A673 (cell line): ENCODE results near the gene PHF24. TPM values are rescaled to one million over a fixed set of nuclear protein-coding genes. Genes with fewer than 3 reads are reported as not detected.

ENCODE experiments used
- BruUV-seq: library from RNA; stranded (reverse); fragments of 400-500 nt; replicated peaks from 2 replicates; lab custom pipeline; 2021; lab: Mats Ljungman, UMichigan
- CTCF ChIA-PET: fragments of 300-600 bp; sonication (Branson Sonifier 250); formaldehyde crosslinking; loops from one replicate; lab custom pipeline; 2022; ENCODE audit warnings: antibody characterized with exemption; lab: Charles Lee
- POLR2A ChIA-PET: fragments of 300-600 bp; sonication (Branson Sonifier 250); formaldehyde crosslinking; loops from one replicate; lab custom pipeline; 2022; ENCODE audit warnings: antibody characterized with exemption; ENCODE audit not compliant: low non-redundant PET; lab: Charles Lee
- DNase-seq: peaks from one replicate; pipeline ENCODE4 v3.0.0-alpha.2; 2015; ENCODE audit warnings: low spot score
- H3K27ac ChIP-seq: fragments of 200-600 bp; sonication (generic); 2 replicates; pipeline ENCODE4 v1.5.1; 2016; ENCODE audit warnings: mixed run types, low read depth, mild to moderate bottlenecking, mixed read lengths, antibody characterized with exemption, low read length; ENCODE audit not compliant: poor library complexity, severe bottlenecking
- H3K27me3 ChIP-seq: fragments of 200-600 bp; sonication (generic); replicated peaks from 2 replicates; pipeline ENCODE4 v1.6.1; 2017; ENCODE audit warnings: mixed run types, low read depth, mild to moderate bottlenecking, mixed read lengths, antibody characterized with exemption, low read length; ENCODE audit not compliant: insufficient read depth, poor library complexity
- H3K36me3 ChIP-seq: fragments of 200-600 bp; sonication (generic); 2 replicates; pipeline ENCODE4 v1.6.1; 2016; ENCODE audit warnings: mixed run types, mild to moderate bottlenecking, mixed read lengths, antibody characterized with exemption, low read length; ENCODE audit not compliant: insufficient read depth, poor library complexity, severe bottlenecking
- H3K4me1 ChIP-seq: fragments of 200-600 bp; sonication (generic); 2 replicates; pipeline ENCODE4 v1.6.1; 2017; ENCODE audit warnings: mixed run types, mild to moderate bottlenecking, mixed read lengths, antibody characterized with exemption, low read length; ENCODE audit not compliant: insufficient read depth, poor library complexity, severe bottlenecking
- H3K4me3 ChIP-seq: fragments of 200-600 bp; sonication (generic); 2 replicates; pipeline ENCODE4 v1.5.1; 2016; ENCODE audit warnings: low read depth, mixed run types, mild to moderate bottlenecking, mixed read lengths, low read length; ENCODE audit not compliant: poor library complexity, severe bottlenecking
- H3K9me3 ChIP-seq: fragments of 200-600 bp; sonication (generic); 2 replicates; pipeline ENCODE4 v1.6.1; 2016; ENCODE audit warnings: mixed run types, low read depth, mild to moderate bottlenecking, mixed read lengths, antibody characterized with exemption, low read length; ENCODE audit not compliant: poor library complexity, severe bottlenecking
- CTCF ChIP-seq: fragments of 300-800, 200-600 bp; sonication (generic); conservative IDR thresholded peaks from 2 replicates; pipeline ENCODE4 v1.5.1; 2017; ENCODE audit warnings: low read depth, mild to moderate bottlenecking, antibody characterized with exemption, low read length, moderate library complexity, mixed read lengths
- EZH2 ChIP-seq: fragments of 200-600 bp; sonication (generic); IDR thresholded peaks from 2 replicates; pipeline ENCODE4 v1.6.1; 2017; ENCODE audit warnings: borderline replicate concordance, low read depth, mild to moderate bottlenecking, mixed read lengths, antibody characterized with exemption, low read length; ENCODE audit not compliant: poor library complexity, severe bottlenecking
- intact Hi-C: fragments of 100-400 bp; cut with micrococcal nuclease; formaldehyde crosslinking; loops from one replicate; pipeline ENCODE4 v1.10.0; 2022; ENCODE audit not compliant: unreplicated experiment
- total RNA-seq: library from RNA; stranded (reverse); gene quantifications from 2 replicates; pipeline ENCODE4 v1.2.3, GENCODE V29; 2021

The PHF24 gene
- total RNA-seq, 1 experiment from 2014 or later, result 0.13 TPM

- peak; percentile 60 for DNase-seq
- peak overlapping the region; percentile 62 for H3K27ac ChIP-seq
- ChIA-PET CTCF (no interaction called here), POLR2A (no interaction called here)
- H3K9me3 ChIP-seq, result no peaks in the 10 kb centered on the region
- no peak for TF ChIP-seq EZH2
- no peak for TF ChIP-seq CTCF
- no peaks in the 10 kb centered on the region for H3K27me3 ChIP-seq
- no TSS peak for BruUV-seq
- intact Hi-C loops, result no loop called here
- no peak overlapping the region for H3K4me3 ChIP-seq
- peaks cover 7% of the 10 kb centered on the region for H3K36me3 ChIP-seq
- peaks cover 48% of the 10 kb centered on the region for H3K4me1 ChIP-seq
Measured at GRCh38 chr9:34992376-34992951, 34.4 kb downstream of the PHF24 start.

DNA sequence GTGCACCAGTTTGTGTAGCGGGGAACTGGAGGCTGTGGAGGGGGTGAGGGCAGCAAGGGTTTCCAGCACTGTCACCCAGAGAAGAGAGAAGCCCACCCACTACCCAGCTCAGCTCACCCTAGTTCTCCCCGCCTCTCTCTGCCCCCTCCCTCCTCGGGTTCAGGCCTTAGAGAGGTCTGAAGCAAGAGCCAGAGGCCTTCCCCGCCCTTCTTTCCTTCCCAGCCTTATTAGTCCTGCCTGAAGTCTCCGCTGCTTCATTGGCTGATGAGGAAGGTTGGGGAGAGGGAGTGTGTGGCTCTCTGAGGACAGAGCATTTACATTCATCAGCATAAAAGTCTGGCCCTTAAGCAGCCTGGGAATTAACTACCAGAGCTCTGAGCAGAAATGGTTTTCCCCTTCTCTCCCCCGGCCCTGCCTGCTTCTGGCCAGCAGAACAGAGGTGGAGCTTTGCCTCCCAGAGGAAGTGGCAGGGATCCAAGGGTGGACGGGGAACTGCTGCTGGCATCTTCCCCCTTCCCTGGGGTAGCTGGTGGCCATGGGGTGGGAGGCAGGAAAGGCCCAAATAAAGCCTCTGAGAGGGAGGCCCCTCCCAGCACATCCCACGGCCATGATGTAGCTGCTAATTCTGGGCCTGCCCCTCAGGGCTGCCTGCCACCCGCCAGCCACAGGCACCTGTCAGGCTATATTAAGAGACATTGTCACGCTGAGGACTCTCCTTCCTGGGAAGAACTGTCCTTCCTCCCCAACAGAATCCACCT lies 35.6 kb downstream of the PHF24 start:
- no TSS peak for BruUV-seq
- POLR2A ChIA-PET, result no interaction called here

More for the DNA sequence above, 35.6 kb downstream of the PHF24 start:
- no peak for DNase-seq
- CTCF ChIA-PET, result interaction anchor here (0.6 to 2.4 kb wide), 5 partner anchors 9 to 685 kb away, joined by 3 to 39 read pairs (median 7); no protein-coding TSS in a partner anchor
- peak overlapping the region; percentile 62 for H3K27ac ChIP-seq
- H3K36me3 ChIP-seq, result peaks cover 10% of the 10 kb centered on the region
- H3K4me3 ChIP-seq, result no peak overlapping the region
- no peak for TF ChIP-seq CTCF
- TF ChIP-seq EZH2, result no peak
- H3K4me1 ChIP-seq, result peaks cover 36% of the 10 kb centered on the region
- H3K9me3 ChIP-seq, result no peaks in the 10 kb centered on the region
- intact Hi-C loops, result loop anchor here (2.0 kb wide), 1 partner anchor 95 kb away; no protein-coding TSS in a partner anchor
- no peaks in the 10 kb centered on the region for H3K27me3 ChIP-seq
